ENCODE data around the gene COMMD4. TPM values are rescaled to one million over a fixed set of nuclear protein-coding genes. Genes with fewer than 3 reads are reported as not detected.
"Not testable (repeated sequence)": the region's sequence is repeated elsewhere in the genome, so short reads cannot be mapped to it uniquely, and the experiment has no call there.

COMMD4 gene
- total and polyA plus RNA-seq, 10 of the 15 experiments (the other 5 are each of a cell fraction or from before 2014, with no cell fraction given) = 14.5 to 118 (median 75.3) TPM

GRCh38 chr15:75314552-75315290 lies 21.1 kb upstream of the COMMD4 start (continued):
- TF ChIP-seq RFX5 (IDR thresholded peaks at IDR 0.05; ENCODE audit: low read depth, low read length) (no peak), BCL3 (IDR thresholded peaks at IDR 0.05; ENCODE audit: borderline replicate concordance, insufficient read depth, low read depth, low read length, poor library complexity, severe bottlenecking) (no peak), BACH1 (IDR thresholded peaks at IDR 0.05; ENCODE audit: borderline replicate concordance) (no peak), SREBF1 (IDR thresholded peaks at IDR 0.05; ENCODE audit: low read length) (no peak)

- BruUV-seq (replicated peaks); FAIRE-seq; H4K20me1 ChIP-seq (ENCODE audit: control insufficient read depth, insufficient read depth); ATAC-seq; H3K27me3 ChIP-seq (replicated peaks in 1 of 2; ENCODE audit: control insufficient read depth in 2 of 2, insufficient read depth in 2 of 2, low read length in 1 of 2); SMC1A ChIA-PET (ENCODE audit: uncharacterized antibody, unreplicated experiment); H3K36me3 ChIP-seq (ENCODE audit: control insufficient read depth in 2 of 2, insufficient read depth in 2 of 2, low read length in 1 of 2); intact Hi-C loops (cut with micrococcal nuclease; ENCODE audit: unreplicated experiment); H3K4me3 ChIP-seq; DNase-seq (ENCODE audit: low read depth, low spot score); POLR2A ChIA-PET; H3K79me2 ChIP-seq (ENCODE audit: control insufficient read depth, insufficient read depth, low read length); H3K27ac ChIP-seq (ENCODE audit: control insufficient read depth, insufficient read depth); CTCF ChIA-PET; H3K4me2 ChIP-seq (ENCODE audit: control insufficient read depth, insufficient read depth); H3K4me1 ChIP-seq (ENCODE audit: control insufficient read depth, insufficient read depth, low read length); H3K9ac ChIP-seq (ENCODE audit: control insufficient read depth, insufficient read depth, low read length); H3K9me3 ChIP-seq (replicated peaks; ENCODE audit: control insufficient read depth, insufficient read depth, low read length); RAD21 ChIA-PET (ENCODE audit: unreplicated experiment); H2AFZ ChIP-seq (ENCODE audit: control insufficient read depth, low read depth, low read length): not testable (repeated sequence)
- in situ Hi-C loops (cut with MboI) = loop anchor here (5.0 kb wide), 1 partner anchor 82 kb away; no protein-coding TSS in a partner anchor
- WGBS (ENCODE audit: insufficient coverage, insufficient replicate concordance, low lambda C conversion rate, missing lambda C conversion rate) = 9% methylated on average over 5 of the region's 5 CpGs
Observed at GRCh38 chr15:75319231-75319897, 16.5 kb upstream of the COMMD4 start.

Measured in GM12878 (cell line).